ENCODE data around the gene DIRAS1. TPM values are rescaled to one million over a fixed set of nuclear protein-coding genes. Genes with fewer than 3 reads are reported as not detected.

Gene DIRAS1
- total RNA-seq, 1 experiment from 2014 or later, result 18.5 TPM

- TF ChIP-seq TCF7L2 (IDR thresholded peaks at IDR 0.05; ENCODE audit: low read depth, low read length) (no peak), POLR2AphosphoS5 (IDR thresholded peaks at IDR 0.05; ENCODE audit: low read depth, low read length) (no peak), REST (IDR thresholded peaks at IDR 0.05; ENCODE audit: insufficient read depth in 1 of 2, low read depth in 2 of 2, low read length in 1 of 2) (no peak), CTCF (IDR thresholded peaks at IDR 0.05) (no peak), SIN3A (IDR thresholded peaks at IDR 0.05; ENCODE audit: borderline replicate concordance, insufficient read depth, low read depth, low read length) (no peak)
- BruUV-seq (replicated peaks), result no TSS peak
- no peaks in the 10 kb centered on the region for H3K4me1 ChIP-seq (ENCODE audit: control insufficient read depth, insufficient read depth, low read length)
- H3K4me3 ChIP-seq (ENCODE audit: low read depth in 2 of 2, low read length in 2 of 2), result no peak overlapping the region
- H3K36me3 ChIP-seq (ENCODE audit: control insufficient read depth, insufficient read depth, low read length), result no peaks in the 10 kb centered on the region
- no peaks in the 10 kb centered on the region for H3K27me3 ChIP-seq (ENCODE audit: control insufficient read depth, insufficient read depth, low read length)
- no peak for DNase-seq (ENCODE audit: low read depth, low spot score)
- intact Hi-C loops (cut with micrococcal nuclease; ENCODE audit: unreplicated experiment) (no loop called here), in situ Hi-C loops (cut with HindIII; ENCODE audit: low pct_unique_long_range_greater_than_20kb, low sequenced_read_pairs) (no loop called here)
- ATAC-seq, result no peak
- H3K27ac ChIP-seq (ENCODE audit: low read length), result no peak overlapping the region
- CTCF ChIA-PET, result no interaction called here
- no peaks in the 10 kb centered on the region for H3K9me3 ChIP-seq (ENCODE audit: control insufficient read depth, insufficient read depth, low read depth, low read length)
- POLR2A ChIA-PET, result no interaction called here
Observed at GRCh38 chr19:2756477-2756876, 35.3 kb upstream of the DIRAS1 start.

GRCh38 chr19:2755811-2756210, 34.6 kb upstream of the DIRAS1 start:
- H3K27me3 ChIP-seq (ENCODE audit: control insufficient read depth, insufficient read depth, low read length), result no peaks in the 10 kb centered on the region
- CTCF ChIA-PET, result no interaction called here
- POLR2A ChIA-PET, result no interaction called here
- no peak for ATAC-seq
- no peak for DNase-seq (ENCODE audit: low read depth, low spot score)
- H3K4me1 ChIP-seq (ENCODE audit: control insufficient read depth, insufficient read depth, low read length), result no peaks in the 10 kb centered on the region
- no peaks in the 10 kb centered on the region for H3K9me3 ChIP-seq (ENCODE audit: control insufficient read depth, insufficient read depth, low read depth, low read length)
- BruUV-seq (replicated peaks), result no TSS peak
- in situ Hi-C loops (cut with HindIII; ENCODE audit: low pct_unique_long_range_greater_than_20kb, low sequenced_read_pairs) (no loop called here), intact Hi-C loops (cut with micrococcal nuclease; ENCODE audit: unreplicated experiment) (no loop called here)
- H3K36me3 ChIP-seq (ENCODE audit: control insufficient read depth, insufficient read depth, low read length), result no peaks in the 10 kb centered on the region
- no peak overlapping the region for H3K4me3 ChIP-seq (ENCODE audit: low read depth in 2 of 2, low read length in 2 of 2)
- H3K27ac ChIP-seq (ENCODE audit: low read length), result no peak overlapping the region
- TF ChIP-seq REST (IDR thresholded peaks at IDR 0.05; ENCODE audit: insufficient read depth in 1 of 2, low read depth in 2 of 2, low read length in 1 of 2), result no peak

All from Panc1 (cell line).